ENCODE results near the gene TARDBP.
"Not testable (repeated sequence)": the region's sequence is repeated elsewhere in the genome, so short reads cannot be mapped to it uniquely, and the experiment has no call there.

The TARDBP gene

DNA sequence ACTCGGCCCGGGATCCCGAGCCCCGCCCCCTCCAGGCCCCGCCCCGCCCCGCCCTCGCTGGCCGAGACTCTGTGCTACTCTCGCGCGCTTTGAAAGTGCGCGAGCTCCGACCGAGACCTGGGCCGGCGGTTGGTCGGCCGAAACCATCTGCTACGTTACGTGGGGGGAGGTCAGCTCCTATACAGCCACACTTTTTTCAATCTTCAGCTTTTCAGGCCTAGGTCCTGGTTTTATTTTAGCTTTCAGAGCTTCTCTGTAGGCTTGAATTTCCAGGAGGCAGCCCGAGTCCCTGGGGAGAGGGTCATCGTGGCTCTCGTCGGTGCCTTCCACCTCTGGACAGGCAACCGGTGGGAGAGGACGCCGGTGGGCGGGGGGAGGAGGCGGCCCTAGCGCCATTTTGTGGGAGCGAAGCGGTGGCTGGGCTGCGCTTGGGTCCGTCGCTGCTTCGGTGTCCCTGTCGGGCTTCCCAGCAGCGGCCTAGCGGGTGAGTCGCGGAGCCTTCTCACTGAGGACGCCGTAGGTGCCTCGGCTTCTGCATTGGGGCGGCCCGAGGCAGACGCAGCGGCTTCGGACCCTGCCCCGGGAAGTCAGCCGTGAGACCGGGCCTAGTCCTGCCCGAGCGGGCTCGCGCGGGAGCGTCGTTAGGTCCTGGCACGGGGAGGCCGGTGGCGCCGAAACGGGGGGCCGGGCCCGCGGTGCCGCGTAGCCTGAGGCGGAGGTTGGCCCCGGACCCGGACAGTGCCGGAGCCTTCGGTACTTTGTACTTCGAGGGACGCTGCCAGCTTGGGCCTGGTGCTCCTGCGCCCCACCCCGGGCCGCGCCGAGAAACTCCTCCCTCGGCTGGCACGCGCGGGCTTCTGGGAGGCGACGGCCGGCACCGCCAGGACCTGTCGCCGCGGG is at the start of gene TARDBP:
TARDBP (plus strand) TSS at position 395 of the 900 bp plus-strand sequence. CDS start 1,074 bp downstream, outside the sequence.
- DNase-seq: peak; percentile 10

- no peak for DNase-seq
Measured at GRCh38 chr1:10965546-10966226, 46.8 kb upstream of the TARDBP start.

DNA sequence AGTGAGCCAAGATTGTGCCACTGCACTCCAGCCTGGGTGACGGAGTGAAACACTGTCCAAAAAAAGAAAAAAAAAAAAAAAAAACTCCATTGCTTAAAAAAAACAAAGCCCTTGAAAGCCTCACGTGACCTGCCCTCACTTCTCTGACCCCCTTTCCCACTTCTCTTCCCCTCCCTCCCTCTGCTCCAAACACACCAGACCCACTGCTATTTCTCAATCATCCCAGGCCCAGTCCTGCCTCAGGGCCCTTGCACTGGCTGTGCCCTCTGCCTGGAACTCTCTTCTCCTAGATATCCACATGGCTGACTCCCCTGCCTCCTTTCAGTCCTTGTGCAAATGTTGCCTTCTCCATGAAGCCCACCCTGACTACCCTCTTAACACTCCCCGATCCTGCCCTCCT is 45.4 kb upstream of the TARDBP start:
- DNase-seq: no peak

DNA sequence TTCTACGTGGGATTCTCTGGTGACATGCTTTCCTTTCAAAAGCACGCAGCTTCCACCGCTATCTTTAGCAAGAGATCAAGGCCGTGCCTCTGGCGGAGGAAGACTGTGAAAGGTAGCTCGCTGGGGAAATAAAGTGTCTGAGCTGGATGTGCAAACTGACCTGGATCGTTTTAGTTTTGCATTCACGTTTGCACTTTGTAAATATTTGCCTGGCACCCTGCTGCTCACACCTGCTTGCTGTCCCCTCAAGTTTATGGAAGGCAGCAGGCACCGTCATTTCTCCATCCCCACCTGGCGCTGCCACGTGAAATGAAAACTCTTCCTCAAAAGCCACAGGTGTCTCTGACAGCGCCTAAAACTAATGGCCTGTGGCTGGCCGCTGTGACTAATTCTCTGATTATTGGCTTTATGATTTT is 44.0 kb upstream of the TARDBP start:
- no peak for DNase-seq

DNA sequence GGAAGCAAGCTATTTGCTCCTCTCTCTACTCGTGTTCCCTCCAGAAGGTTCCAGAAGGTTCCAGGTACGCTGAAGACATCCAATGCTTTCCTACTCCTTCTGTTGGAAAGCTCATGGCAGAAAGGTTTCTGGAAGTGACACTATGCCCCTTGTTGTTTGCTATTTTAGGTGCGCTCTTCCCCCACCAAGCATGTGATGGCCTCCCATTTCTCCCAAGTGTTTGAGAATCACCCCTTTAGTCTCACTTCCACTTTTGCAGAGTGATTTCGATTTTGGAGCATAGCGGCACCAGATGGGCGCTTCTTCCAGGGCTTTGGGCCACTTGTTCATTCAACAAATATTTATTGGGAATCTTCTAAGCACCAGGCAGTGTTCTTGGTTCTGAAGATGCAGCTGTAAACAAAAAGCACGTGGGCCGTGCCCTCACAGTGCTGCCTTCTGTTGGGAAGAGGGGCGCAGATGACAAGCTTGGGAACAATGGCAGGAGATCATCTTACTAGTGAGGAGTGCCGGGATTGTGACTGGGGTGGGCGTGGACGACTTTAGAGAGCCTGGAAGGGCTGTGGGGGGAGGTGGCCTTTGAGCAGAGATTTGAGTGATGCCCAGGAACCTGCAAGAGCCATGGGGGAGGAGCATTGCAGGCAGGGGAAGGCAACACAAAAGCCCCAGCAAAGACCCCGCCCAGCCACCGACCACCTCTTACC is 43.0 kb upstream of the TARDBP start:
- no peak for DNase-seq

DNA sequence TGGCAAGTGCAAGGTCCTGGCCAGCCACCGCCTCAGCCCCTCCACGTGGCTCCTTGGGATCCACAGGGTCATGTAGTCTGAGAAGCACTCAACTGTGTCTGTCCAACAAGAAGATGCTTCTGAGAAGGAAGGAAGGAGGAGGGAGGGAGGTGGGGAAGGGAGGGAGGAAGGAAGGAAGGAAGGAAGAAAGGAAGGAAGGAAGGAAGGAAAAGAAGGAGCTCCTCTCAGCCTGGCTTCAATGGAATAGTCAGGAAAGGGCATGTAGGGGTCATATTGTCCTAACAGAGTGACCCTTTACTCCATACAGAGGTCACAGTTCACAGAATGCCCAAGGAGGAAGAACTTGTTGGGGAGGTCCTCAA is 42.5 kb upstream of the TARDBP start:
- no peak for DNase-seq

- DNase-seq: no peak
Measured at GRCh38 chr1:10973552-10973951, 38.9 kb upstream of the TARDBP start.

DNA sequence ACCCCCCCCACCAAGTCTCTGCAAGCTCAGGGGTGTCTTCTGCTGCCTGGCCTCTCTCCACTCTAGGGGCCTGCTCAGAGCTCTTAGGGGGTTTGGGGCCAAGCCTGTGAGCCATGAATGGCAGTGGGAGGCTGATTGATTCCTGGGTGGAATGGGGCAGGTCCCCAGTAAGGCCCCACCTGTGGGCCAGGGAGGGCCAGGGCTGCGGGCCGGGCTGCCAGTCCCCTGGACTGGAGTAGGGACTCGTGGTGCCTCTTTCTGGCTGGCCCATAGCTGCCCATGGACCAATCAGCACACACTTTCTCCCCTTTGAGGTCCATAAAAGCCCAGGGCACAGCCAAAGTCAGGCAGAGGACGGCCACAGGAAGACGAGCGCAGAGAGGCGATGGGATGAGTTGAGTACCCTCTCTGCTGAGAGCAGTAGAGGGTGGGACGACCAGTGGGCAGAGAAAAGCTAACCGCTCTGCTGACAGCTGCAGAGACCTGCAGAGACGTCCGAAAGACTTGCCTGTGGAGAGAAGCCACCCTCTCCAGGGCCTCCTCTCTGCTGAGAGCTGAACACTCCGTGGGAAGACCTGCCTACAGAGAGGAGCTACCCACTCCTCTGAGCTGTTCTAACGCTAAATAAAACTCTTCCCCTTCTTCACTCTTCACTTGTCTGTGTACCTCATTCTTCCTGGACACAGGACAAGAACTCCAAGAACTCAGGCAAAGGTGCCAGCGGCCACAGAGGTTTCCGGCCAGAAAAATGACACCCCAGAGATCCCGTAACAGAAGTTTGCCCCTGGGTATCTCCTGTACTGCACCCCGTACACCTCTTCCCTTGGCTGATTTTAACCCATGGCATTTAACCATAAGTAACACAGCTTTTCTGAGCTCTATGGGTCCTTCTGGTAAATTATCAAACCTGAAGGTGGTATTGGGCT is 38.2 kb upstream of the TARDBP start:
- no peak for DNase-seq

- no peak for DNase-seq
Measured at GRCh38 chr1:10975567-10976326, 36.7 kb upstream of the TARDBP start.

- DNase-seq: no peak
Measured at GRCh38 chr1:10978719-10979118, 33.7 kb upstream of the TARDBP start.

DNA sequence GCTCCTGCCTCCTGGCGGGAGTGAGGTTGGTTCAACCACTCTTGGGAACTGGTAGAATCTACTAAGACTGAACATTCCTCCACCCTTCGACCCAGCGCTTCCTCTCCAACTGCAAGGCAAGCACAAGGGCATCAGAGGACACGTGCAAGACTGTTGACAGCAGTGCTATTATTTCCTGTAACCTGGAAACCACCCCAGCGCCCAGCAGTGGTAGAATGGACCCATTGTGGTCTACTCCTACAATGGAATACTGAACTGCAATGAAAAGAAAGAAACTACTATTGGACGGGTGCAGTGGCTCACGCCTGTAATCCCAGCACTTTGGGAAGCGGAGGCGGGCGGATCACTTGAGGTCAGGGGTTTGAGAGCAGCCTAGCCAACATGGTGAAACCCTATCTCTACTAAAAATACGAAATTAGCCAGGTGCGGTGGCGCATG is 33.0 kb upstream of the TARDBP start:
- DNase-seq: no peak

DNA sequence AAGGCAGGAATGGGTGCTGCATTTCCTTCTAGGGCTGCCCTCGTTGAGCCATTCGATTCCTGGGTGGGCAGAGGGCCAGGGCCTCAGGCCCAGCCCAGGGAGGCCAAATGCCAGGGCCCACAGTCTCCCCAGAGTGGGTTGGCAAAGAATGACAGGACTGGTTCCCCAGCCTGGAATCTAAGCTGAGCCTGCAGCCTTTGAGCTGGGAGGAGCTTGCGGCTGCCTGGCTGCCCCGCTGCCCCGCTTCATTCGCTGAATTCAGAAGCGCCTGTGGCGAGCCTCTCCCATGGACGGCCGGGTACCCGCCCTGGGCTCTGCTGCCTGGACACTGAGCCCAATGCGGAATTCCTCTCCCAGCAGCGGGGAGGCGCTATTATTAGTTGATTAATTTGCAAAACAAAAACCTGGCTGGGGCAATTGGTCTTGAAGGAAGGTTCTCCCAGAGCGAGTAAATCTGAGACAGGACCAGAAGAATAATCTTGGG is 32.3 kb upstream of the TARDBP start:
- no peak for DNase-seq

DNA sequence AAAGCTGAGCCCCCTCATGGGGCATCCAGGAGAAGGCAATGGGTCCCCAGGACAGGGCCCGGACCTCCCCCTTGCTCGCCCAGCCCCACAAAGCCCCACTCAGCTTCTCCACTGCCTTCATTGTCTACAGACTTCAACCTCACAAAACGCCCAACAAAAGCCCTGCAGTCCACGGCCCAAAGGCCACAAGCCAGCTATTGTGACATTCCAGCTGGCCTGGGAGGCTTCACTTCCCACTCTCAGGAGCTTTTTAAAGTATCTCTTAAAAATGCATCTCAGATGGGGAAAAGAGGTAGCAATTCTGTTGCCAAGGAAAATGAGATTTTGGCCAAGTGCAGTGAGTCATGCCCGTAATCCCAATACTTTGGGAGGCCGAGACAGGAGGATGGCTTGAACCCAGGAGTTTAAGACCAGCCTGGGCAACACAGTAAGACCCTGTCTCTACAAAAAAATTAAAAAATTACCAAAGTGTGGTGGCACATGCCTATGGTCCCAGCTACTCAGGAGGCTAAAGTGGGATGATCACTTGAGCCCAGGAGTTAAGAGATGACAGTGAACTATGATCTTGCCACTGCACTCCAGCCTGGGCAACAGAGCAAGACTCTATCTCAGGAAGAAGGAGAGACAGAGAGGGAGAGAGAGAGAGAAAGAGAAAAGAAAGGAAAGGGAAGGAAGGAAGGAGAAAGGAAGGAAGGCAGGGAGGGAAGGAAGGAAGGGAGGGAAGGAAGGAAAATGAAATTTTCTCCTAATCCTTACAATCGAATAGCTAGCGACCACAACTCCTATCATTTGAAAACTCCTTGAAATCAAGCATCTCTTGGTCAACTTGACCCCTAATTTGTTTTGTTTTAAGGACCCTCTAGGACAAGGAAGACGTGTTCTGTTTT is 31.4 kb upstream of the TARDBP start:
- no peak for DNase-seq

GRCh38 chr1:10986525-10986890 is 25.9 kb upstream of the TARDBP start:
- DNase-seq: no peak

DNA sequence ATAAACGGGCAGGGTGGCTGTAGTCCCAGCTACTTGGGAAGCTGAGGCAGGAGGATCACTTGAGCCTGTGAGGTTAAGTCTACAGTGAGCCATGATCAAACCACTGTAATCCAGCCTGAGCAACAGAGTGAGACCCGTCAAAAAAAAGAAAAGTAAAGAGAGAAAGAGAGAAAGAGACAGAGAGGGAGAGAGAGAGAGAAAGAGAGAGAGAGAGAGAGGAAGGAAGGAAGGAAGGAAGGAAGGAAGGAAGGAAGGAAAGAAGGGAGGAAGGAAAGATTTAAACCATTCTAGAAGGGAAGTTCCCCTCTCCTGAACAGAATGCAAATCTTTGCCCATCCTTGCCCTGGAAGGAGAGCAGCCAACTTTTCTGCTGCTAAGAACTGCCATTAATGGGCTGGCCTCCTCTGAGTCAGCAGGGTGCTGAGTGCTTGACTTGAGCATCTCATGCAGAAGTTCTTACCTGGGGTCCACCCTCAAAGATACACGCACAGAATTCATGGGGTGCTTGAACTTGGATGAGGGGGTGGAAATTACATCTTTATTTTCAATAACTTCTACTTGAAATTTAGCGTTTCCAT is 24.5 kb upstream of the TARDBP start:
- DNase-seq: no peak

GRCh38 chr1:10989095-10989494 is 23.4 kb upstream of the TARDBP start:
- DNase-seq: no peak

DNA sequence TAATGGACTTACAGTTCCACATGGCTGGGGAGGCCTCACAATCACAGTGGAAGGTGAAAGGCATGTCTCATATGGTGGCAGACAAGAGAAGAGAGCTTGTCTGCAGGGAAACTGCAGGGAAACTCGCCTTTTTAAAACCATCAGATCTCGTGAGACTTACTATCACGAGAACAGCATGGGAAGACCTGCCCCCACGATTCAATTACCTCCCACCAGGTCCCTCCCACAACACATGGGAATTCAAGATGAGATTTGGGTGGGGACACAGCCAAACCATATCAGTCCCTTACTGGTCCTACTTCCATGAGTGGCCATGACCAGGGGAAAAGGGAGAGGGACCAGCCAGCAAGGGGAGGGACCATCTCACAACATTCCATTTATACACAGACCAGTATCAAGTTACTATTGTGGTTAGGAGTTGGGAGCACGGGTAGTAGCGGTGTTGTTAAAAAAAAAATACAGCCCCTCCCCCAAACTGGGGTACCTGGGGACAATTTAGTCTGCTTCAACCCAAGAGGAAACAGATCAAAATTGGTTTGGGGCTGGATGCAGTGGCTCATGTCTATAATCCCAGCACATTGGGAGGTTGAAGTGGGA is 22.4 kb upstream of the TARDBP start:
- not testable (repeated sequence) for DNase-seq

- DNase-seq: no peak
Measured at GRCh38 chr1:10990828-10991227, 21.6 kb upstream of the TARDBP start.

DNA sequence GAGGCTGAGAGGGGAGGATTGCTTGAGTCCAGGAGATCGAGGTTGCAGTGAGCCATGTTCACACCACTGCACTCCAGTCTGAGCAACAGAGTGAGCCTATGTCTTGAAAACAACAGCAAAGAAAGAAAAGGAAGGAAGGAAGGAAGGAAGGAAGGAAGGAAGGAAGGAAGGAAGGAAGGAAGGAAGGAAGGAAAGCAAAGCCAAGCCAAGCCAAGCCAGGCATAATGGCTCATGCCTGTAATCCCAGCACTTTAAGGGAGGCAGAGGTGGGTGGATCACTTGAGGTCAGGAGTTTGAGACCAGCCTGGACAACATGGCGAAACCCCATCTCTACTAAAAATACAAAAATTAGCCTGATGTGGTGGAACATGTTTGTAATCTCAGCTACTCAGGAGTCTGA is 20.4 kb upstream of the TARDBP start:
- not testable (repeated sequence) for DNase-seq

- DNase-seq: no peak
Measured at GRCh38 chr1:10992864-10993263, 19.6 kb upstream of the TARDBP start.
